ENCODE results near the gene NKIRAS1. TPM values are rescaled to one million over a fixed set of nuclear protein-coding genes. Genes with fewer than 3 reads are reported as not detected.

Gene NKIRAS1
- total RNA-seq, 1 experiment from 2014 or later, result 7.3 TPM

- TF ChIP-seq ATF3 (CRISPR knock-in tag; conservative IDR thresholded peaks at IDR 0.05) (no peak), CTCF (IDR thresholded peaks at IDR 0.05) (no peak)
Observed at GRCh38 chr3:23889950-23890349, 26.8 kb downstream of the NKIRAS1 start (continued).

- DNase-seq (ENCODE audit: low spot score) (no peak), ATAC-seq (no peak)
- no peaks in the 10 kb centered on the region for H3K27me3 Mint-ChIP-seq (ENCODE audit: low read depth)
- ChIA-PET POLR2A (interaction anchor here (0.6 kb wide), 1 partner anchor 79 kb away, joined by 4 read pairs; no protein-coding TSS in a partner anchor), CTCF (interaction anchor here (1.0 to 1.2 kb wide), 4 partner anchors 53 to 241 kb away, joined by 3 to 6 read pairs (median 4); no protein-coding TSS in a partner anchor)
- TF ChIP-seq AR (CRISPR knock-in tag; IDR thresholded peaks at IDR 0.05) (no peak), GRHL2 (CRISPR knock-in tag; IDR thresholded peaks at IDR 0.05; ENCODE audit: insufficient replicate concordance, severe bottlenecking) (no peak), FOXK1 (CRISPR knock-in tag; IDR thresholded peaks at IDR 0.05) (no peak), NFATC4 (CRISPR knock-in tag; IDR thresholded peaks at IDR 0.05) (no peak), ZNF396 (CRISPR knock-in tag; IDR thresholded peaks at IDR 0.05; ENCODE audit: borderline replicate concordance) (no peak), ZNF232 (CRISPR knock-in tag; IDR thresholded peaks at IDR 0.05) (no peak), NFE2L1 (CRISPR knock-in tag; IDR thresholded peaks at IDR 0.05) (no peak), ZMAT4 (CRISPR knock-in tag; IDR thresholded peaks at IDR 0.05) (no peak), CBFB (CRISPR knock-in tag; IDR thresholded peaks at IDR 0.05; ENCODE audit: low read depth) (no peak), USF2 (CRISPR knock-in tag; IDR thresholded peaks at IDR 0.05) (no peak), ARID4B (CRISPR knock-in tag; IDR thresholded peaks at IDR 0.05; ENCODE audit: borderline replicate concordance) (no peak), ZNF263 (CRISPR knock-in tag; IDR thresholded peaks at IDR 0.05; ENCODE audit: low read depth) (no peak), FOXJ3 (CRISPR knock-in tag; IDR thresholded peaks at IDR 0.05; ENCODE audit: borderline replicate concordance) (no peak)
- H3K4me3 Mint-ChIP-seq, result no peak overlapping the region
- H3K4me1 Mint-ChIP-seq, result peaks cover 25% of the 10 kb centered on the region
- H3K27ac Mint-ChIP-seq, result peak overlapping the region; percentile 24; the same call in 1 of the 2 replicates
- H3K36me3 Mint-ChIP-seq, result peaks cover 13% of the 10 kb centered on the region; the same call in 1 of the 2 replicates
- no peaks in the 10 kb centered on the region for H3K9me3 Mint-ChIP-seq
Observed at GRCh38 chr3:23889386-23889785, 27.4 kb downstream of the NKIRAS1 start.

Measured in WTC11 (cell line).